H1 (cell line): Measurements from ENCODE around the gene NUDT1. TPM values are rescaled to one million over a fixed set of nuclear protein-coding genes. Genes with fewer than 3 reads are reported as not detected.

Experiments used
- CTCF ChIA-PET: fragments of 300-600 bp; sonication (Branson Sonifier 250); formaldehyde crosslinking; loops from one replicate; lab custom pipeline; 2021; ENCODE audit not compliant: partially characterized antibody; lab: Charles Lee
- POLR2A ChIA-PET: fragments of 300-600 bp; sonication (Branson Sonifier 250); formaldehyde crosslinking; loops from one replicate; lab custom pipeline; 2021; ENCODE audit warnings: inconsistent platforms; ENCODE audit not compliant: partially characterized antibody; lab: Charles Lee
- DNase-seq, 2 experiments: peaks; one replicate each; pipeline versions ENCODE4 v3.0.0 to v3.0.0-alpha.2; 2010 to 2022; ENCODE audit warnings: low spot score in 2 of 2, low read depth in 1 of 2, mixed read lengths in 1 of 2
- FAIRE-seq: peaks from 2 replicates; lab custom pipeline; 2011; peaks lifted over from hg19 to GRCh38; lab: Jason Lieb, UNC
- H2AFZ ChIP-seq: 2 replicates; pipeline ENCODE4 v1.8.1; 2012; ENCODE audit warnings: low read length, inconsistent platforms
- H2AK5ac ChIP-seq: 2 replicates; pipeline ENCODE4 v1.6.1; 2013; ENCODE audit warnings: low read depth, low read length
- H2BK120ac ChIP-seq: replicated peaks from 2 replicates; pipeline ENCODE3; 2013; ENCODE audit warnings: low read depth, low read length, inconsistent platforms
- H2BK12ac ChIP-seq: 2 replicates; pipeline ENCODE4 v1.6.1; 2013; ENCODE audit warnings: low read depth, low read length
- H2BK15ac ChIP-seq: 2 replicates; pipeline ENCODE4 v1.6.1; 2013; ENCODE audit warnings: low read length
- H2BK20ac ChIP-seq: 2 replicates; pipeline ENCODE4 v1.6.1; 2013; ENCODE audit warnings: low read length
- H2BK5ac ChIP-seq: 2 replicates; pipeline ENCODE4 v1.6.1; 2013; ENCODE audit warnings: low read depth, low read length
- H3K14ac ChIP-seq: 2 replicates; pipeline ENCODE4 v1.6.1; 2013; ENCODE audit warnings: inconsistent platforms; ENCODE audit not compliant: insufficient read length
- H3K18ac ChIP-seq: 2 replicates; pipeline ENCODE4 v1.6.1; 2013; ENCODE audit warnings: low read length; ENCODE audit errors: extremely low read depth
- H3K23ac ChIP-seq: 2 replicates; pipeline ENCODE4 v1.6.1; 2013; ENCODE audit warnings: inconsistent platforms; ENCODE audit not compliant: insufficient read length
- H3K23me2 ChIP-seq: 2 replicates; pipeline ENCODE4 v1.6.1; 2013; ENCODE audit warnings: low read depth, low read length
- H3K27ac ChIP-seq: 2 replicates; pipeline ENCODE4 v1.6.1; 2011; ENCODE audit warnings: low read depth, low read length, inconsistent platforms
- H3K27me3 ChIP-seq, 4 experiments: replicated peaks in 1 of 4; 1 replicate in 1 of 4; 2 replicates in 3 of 4; pipeline versions ENCODE4 v1.6.1 to v1.8.1; 2011 to 2013; ENCODE audit warnings: low read length in 3 of 4, mild to moderate bottlenecking in 3 of 4, inconsistent platforms in 2 of 4, mixed read lengths in 2 of 4, moderate library complexity in 1 of 4; ENCODE audit not compliant: control insufficient read depth in 3 of 4, insufficient read depth in 3 of 4; ENCODE audit errors: extremely low read depth in 1 of 4
- H3K36me3 ChIP-seq, 4 experiments: 2 replicates each; pipeline versions ENCODE4 v1.6.1 to v1.8.1; 2011 to 2013; ENCODE audit warnings: mild to moderate bottlenecking in 4 of 4, low read length in 3 of 4, moderate library complexity in 2 of 4, control low read depth in 1 of 4, inconsistent platforms in 1 of 4; ENCODE audit not compliant: insufficient read depth in 4 of 4, control insufficient read depth in 2 of 4
- H3K4ac ChIP-seq: replicated peaks from 2 replicates; pipeline ENCODE3; 2013; ENCODE audit warnings: low read length, low read depth, mixed read lengths, inconsistent platforms; ENCODE audit not compliant: insufficient read length
- H3K4me1 ChIP-seq, 4 experiments: replicated peaks in 1 of 4; 1 replicate in 1 of 4; 2 replicates in 3 of 4; pipeline versions ENCODE4 v1.6.1 to v1.8.1; 2011 to 2013; ENCODE audit warnings: low read length in 3 of 4, inconsistent platforms in 2 of 4, mixed read lengths in 1 of 4; ENCODE audit not compliant: insufficient read depth in 4 of 4, control insufficient read depth in 3 of 4
- H3K4me2 ChIP-seq, 2 experiments: 2 replicates each; pipeline versions ENCODE4 v1.6.1 to v1.8.1; 2011 to 2013; ENCODE audit warnings: low read depth in 2 of 2, low read length in 2 of 2, control low read depth in 1 of 2, inconsistent platforms in 1 of 2, mild to moderate bottlenecking in 1 of 2; ENCODE audit not compliant: insufficient read depth in 1 of 2
- H3K4me3 ChIP-seq, 4 experiments: fragments of 200-600, 300-600 bp in 1 of 4; sonication (generic), shearing (Covaris generic), sonication (Bioruptor Twin) in 1 of 4; 2 replicates each; pipeline versions ENCODE4 v1.5.1 to v1.8.1; 2011 to 2016; ENCODE audit warnings: low read length in 4 of 4, low read depth in 3 of 4, control low read depth in 2 of 4, inconsistent platforms in 2 of 4, mild to moderate bottlenecking in 2 of 4, mixed read lengths in 1 of 4, moderate library complexity in 1 of 4; ENCODE audit not compliant: insufficient read depth in 2 of 4; ENCODE audit errors: extremely low read depth in 1 of 4
- H3K56ac ChIP-seq: replicated peaks from 2 replicates; pipeline ENCODE3; 2013; ENCODE audit warnings: low read depth, mild to moderate bottlenecking, mixed read lengths, low read length, inconsistent platforms; ENCODE audit not compliant: insufficient read length
- H3K79me1 ChIP-seq: 2 replicates; pipeline ENCODE4 v1.6.1; 2013; ENCODE audit warnings: low read depth, low read length, control low read depth
- H3K79me2 ChIP-seq, 2 experiments: 2 replicates each; pipeline versions ENCODE4 v1.6.1 to v1.8.1; 2012 to 2013; ENCODE audit warnings: low read length in 2 of 2, mild to moderate bottlenecking in 2 of 2, inconsistent platforms in 1 of 2; ENCODE audit not compliant: insufficient read depth in 2 of 2, control insufficient read depth in 1 of 2
- H3K9ac ChIP-seq, 4 experiments: replicated peaks in 1 of 4; 1 replicate in 1 of 4; 2 replicates in 3 of 4; pipeline versions ENCODE4 v1.6.1 to v1.8.1; 2011 to 2013; ENCODE audit warnings: low read depth in 3 of 4, low read length in 3 of 4, control low read depth in 2 of 4, mild to moderate bottlenecking in 2 of 4, moderate library complexity in 2 of 4, inconsistent platforms in 1 of 4; ENCODE audit errors: extremely low read depth in 1 of 4
- H3K9me3 ChIP-seq, 2 experiments: 2 replicates each; pipeline versions ENCODE4 v1.6.1 to v1.8.1; 2012 to 2013; ENCODE audit warnings: mild to moderate bottlenecking in 2 of 2, moderate library complexity in 2 of 2, control low read depth in 1 of 2, inconsistent platforms in 1 of 2, low read depth in 1 of 2, low read length in 1 of 2, mixed read lengths in 1 of 2; ENCODE audit not compliant: insufficient read depth in 2 of 2
- H4K20me1 ChIP-seq, 2 experiments: replicated peaks in 1 of 2; 2 replicates each; pipeline versions ENCODE3 to v1.8.1; 2011 to 2013; ENCODE audit warnings: inconsistent platforms in 2 of 2, low read length in 2 of 2, mild to moderate bottlenecking in 1 of 2; ENCODE audit not compliant: insufficient read depth in 2 of 2, control insufficient read depth in 1 of 2
- H4K5ac ChIP-seq: 2 replicates; pipeline ENCODE4 v1.6.1; 2013; ENCODE audit warnings: low read length, low read depth, mixed read lengths, inconsistent platforms; ENCODE audit not compliant: insufficient read length
- H4K8ac ChIP-seq: 2 replicates; pipeline ENCODE4 v1.8.0; 2013; ENCODE audit warnings: mild to moderate bottlenecking, moderate library complexity, low read length, inconsistent platforms; ENCODE audit not compliant: insufficient read depth; ENCODE audit errors: extremely low read depth
- H4K91ac ChIP-seq: replicated peaks from 2 replicates; pipeline ENCODE3; 2013; ENCODE audit warnings: low read length, mixed read lengths, inconsistent platforms; ENCODE audit not compliant: insufficient read length
- POLR2AphosphoS5 ChIP-seq: IDR thresholded peaks from 2 replicates; pipeline ENCODE4 v1.6.1; 2011; ENCODE audit warnings: low read depth, low read length
- WGBS, 2 experiments: shearing (Covaris generic) in 1 of 2; methylation state at CpG; one replicate each; pipeline versions ENCODE4 v1.1.6 to v1.1.7; 2013 to 2015; ENCODE audit warnings: low lambda C conversion rate in 2 of 2, mixed read lengths in 2 of 2, inconsistent platforms in 1 of 2, low coverage in 1 of 2, missing lambda C conversion rate in 1 of 2; ENCODE audit not compliant: insufficient replicate concordance in 2 of 2, insufficient coverage in 1 of 2, insufficient read length in 1 of 2; ENCODE audit errors: extremely low coverage in 1 of 2, missing lambda C conversion rate in 1 of 2; 5-methylcytosine and 5-hydroxymethylcytosine counted together
- polyA plus RNA-seq, 7 experiments: library from polyadenylated mRNA; depleted of rRNA in 3 of 7; stranded (reverse) in 5 of 7; unstranded in 2 of 7; fragments of >200 nt in 5 of 7; fragments of 200-250 nt in 2 of 7; gene quantifications; 1 replicate in 5 of 7; 2 replicates in 1 of 7; 4 replicates in 1 of 7; pipeline versions ENCODE4 v1.2.1 to v1.2.3, GENCODE V29; 2011 to 2013; ENCODE audit warnings: missing spikeins in 2 of 7, mixed read lengths in 2 of 7
- total RNA-seq: library from RNA; stranded (reverse); fragmentation: NEBNext Ultra II Directional; extraction: Animal tissue kit (Norgen Biotek cat#: 25700); gene quantifications from 2 replicates; pipeline ENCODE4 v1.2.1, GENCODE V29; 2021

The NUDT1 gene
- total and polyA plus RNA-seq, 2 of the 8 experiments (the other 6 are each of a cell fraction or from before 2014, with no cell fraction given), result 76.1 to 89.5 TPM

DNA sequence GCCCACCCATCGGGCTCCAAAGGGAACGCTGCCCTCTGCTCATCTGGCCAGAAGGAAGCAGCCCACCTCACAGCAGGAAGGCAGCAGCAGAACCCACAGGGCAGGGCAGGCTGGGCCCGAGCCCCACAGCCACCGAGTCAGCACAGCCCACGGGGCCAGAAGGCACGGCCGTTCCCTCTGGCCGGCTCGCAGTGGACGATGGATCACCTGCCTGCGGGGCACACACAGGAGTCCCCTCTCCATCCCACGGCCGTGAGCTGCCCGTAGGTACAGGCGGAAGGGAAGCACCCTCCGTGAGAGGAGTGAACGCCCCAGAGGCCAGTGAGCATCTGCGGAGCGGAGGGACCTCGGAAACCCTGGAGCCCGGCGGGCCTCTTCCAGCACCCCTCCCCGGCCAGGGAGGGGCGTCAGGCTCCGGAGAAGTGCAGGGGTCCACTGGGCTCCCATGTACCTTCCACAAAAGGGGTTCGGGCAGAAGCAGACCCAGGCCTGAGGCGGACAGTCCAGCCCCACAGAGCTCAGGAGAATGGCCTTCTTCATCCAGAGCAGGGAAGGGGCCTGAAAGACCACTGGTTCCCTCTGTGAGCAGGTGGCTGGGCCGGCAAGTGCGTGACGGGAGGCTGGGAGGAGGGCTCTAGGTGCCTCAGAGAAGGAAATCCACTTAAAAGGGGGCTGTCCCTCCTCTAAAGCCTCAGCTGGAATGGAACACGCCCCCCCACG, 11.7 kb downstream of the NUDT1 start:
- FAIRE-seq (no peak), DNase-seq (no peak)
- H4K91ac ChIP-seq, result no peak overlapping the region
- H4K8ac ChIP-seq, result peak overlapping the region; percentile 35; the same call in 1 of the 2 replicates
- H4K5ac ChIP-seq, result no peak overlapping the region
- H3K4me3 ChIP-seq, result no peak overlapping the region
- H2AFZ ChIP-seq, result no peak overlapping the region
- H3K23ac ChIP-seq, result no peak overlapping the region
- no peaks in the 10 kb centered on the region for H3K27me3 ChIP-seq
- ChIA-PET POLR2A (interaction anchor here (0.9 to 3.1 kb wide), 4 partner anchors 8 to 48 kb away, joined by 4 to 11 read pairs (median 4); partner anchors contain the start of gene MAD1L1), CTCF (interaction anchor here (0.8 to 1.7 kb wide), 3 partner anchors 44 to 94 kb away, joined by 3 to 4 read pairs (median 3); no protein-coding TSS in a partner anchor)
- no peaks in the 10 kb centered on the region for H3K79me2 ChIP-seq
- no peak overlapping the region for H3K27ac ChIP-seq
- peaks cover 0 to 14% (median 0%) of the 10 kb centered on the region in 4 experiments; a peak in 4 of 8 replicates for H3K36me3 ChIP-seq
- WGBS, 2 experiments, result 90% methylated on average over 27 of the region's 32 CpGs; no CpG with 5 or more reads in 1 of the 2 experiments
- no peak overlapping the region for H2BK12ac ChIP-seq
- no peak overlapping the region for H3K4ac ChIP-seq
- H2BK15ac ChIP-seq, result no peak overlapping the region
- no peak overlapping the region for H2BK20ac ChIP-seq
- H2BK5ac ChIP-seq, result peak overlapping the region; percentile 60
- H4K20me1 ChIP-seq, result peaks cover 0 to 5% of the 10 kb centered on the region in 2 experiments
- H2AK5ac ChIP-seq, result no peak overlapping the region
- no peak overlapping the region for H3K4me2 ChIP-seq
- H2BK120ac ChIP-seq, result no peak overlapping the region
- H3K18ac ChIP-seq, result no peak overlapping the region
- no peaks in the 10 kb centered on the region for H3K4me1 ChIP-seq
- no peaks in the 10 kb centered on the region for H3K9me3 ChIP-seq
- H3K14ac ChIP-seq, result no peak overlapping the region
- no peaks in the 10 kb centered on the region for H3K23me2 ChIP-seq
- no peak overlapping the region for H3K56ac ChIP-seq
- no peaks in the 10 kb centered on the region for H3K79me1 ChIP-seq
- H3K9ac ChIP-seq, result no peak overlapping the region
- 0 out of 2 replicates have a peak, but pooled peaks have one; percentile 18 for TF ChIP-seq POLR2AphosphoS5
